GM12865 (cell line): ENCODE measurements around the gene TMEM151A.

Experiments used
- DNase-seq: peaks from one replicate; pipeline ENCODE4 v3.0.0; 2010; ENCODE audit warnings: low read depth
- H3K4me3 ChIP-seq: 2 replicates; pipeline ENCODE4 v1.5.1; 2011; ENCODE audit warnings: mild to moderate bottlenecking, low read depth, low read length, control low read depth
- TF ChIP-seq, protein P1 (sequence below): IDR thresholded peaks from 2 replicates; pipeline ENCODE4 v1.5.1; 2011; ENCODE audit warnings: low read length, control low read depth, low read depth, inconsistent platforms; ENCODE audit not compliant: insufficient read depth; ENCODE audit errors: missing control alignments

TMEM151A gene

DNA sequence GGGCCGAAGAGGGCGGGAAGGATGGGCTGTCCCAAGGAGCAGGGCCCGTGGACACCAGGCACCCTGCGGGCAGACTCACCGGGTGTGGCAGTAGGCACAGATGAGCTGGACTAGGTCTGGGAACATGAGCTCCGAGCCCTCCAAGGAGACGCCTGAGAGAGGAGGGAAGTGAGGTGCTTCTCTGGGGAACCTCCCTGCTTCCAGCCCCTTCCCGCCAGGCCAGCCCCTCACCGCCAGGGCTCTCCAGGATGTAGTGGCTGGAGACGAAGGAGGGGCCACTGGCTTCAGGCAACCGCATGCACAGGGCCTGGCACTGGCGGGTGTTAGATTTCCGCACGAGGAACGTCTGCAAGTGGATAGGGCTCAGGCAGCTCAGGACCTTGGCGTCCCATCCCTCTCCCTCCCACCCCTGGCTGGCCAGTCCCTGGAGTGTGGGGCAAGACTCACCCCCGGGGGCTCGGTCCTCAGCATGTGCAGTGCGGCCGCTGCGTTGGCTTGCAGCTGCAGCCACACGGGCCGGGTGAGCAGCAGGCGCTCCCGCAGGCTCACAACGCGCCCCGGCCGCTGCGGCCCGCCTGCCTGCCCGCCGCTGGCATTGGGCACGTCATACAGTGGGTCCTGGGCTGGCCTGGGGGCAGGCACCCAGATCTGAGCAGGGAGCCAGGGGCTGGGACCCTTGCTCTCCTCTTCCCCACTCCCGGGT, 44.0 kb downstream of the TMEM151A start:
- no peak overlapping the region for H3K4me3 ChIP-seq
- TF ChIP-seq, protein P1, sequence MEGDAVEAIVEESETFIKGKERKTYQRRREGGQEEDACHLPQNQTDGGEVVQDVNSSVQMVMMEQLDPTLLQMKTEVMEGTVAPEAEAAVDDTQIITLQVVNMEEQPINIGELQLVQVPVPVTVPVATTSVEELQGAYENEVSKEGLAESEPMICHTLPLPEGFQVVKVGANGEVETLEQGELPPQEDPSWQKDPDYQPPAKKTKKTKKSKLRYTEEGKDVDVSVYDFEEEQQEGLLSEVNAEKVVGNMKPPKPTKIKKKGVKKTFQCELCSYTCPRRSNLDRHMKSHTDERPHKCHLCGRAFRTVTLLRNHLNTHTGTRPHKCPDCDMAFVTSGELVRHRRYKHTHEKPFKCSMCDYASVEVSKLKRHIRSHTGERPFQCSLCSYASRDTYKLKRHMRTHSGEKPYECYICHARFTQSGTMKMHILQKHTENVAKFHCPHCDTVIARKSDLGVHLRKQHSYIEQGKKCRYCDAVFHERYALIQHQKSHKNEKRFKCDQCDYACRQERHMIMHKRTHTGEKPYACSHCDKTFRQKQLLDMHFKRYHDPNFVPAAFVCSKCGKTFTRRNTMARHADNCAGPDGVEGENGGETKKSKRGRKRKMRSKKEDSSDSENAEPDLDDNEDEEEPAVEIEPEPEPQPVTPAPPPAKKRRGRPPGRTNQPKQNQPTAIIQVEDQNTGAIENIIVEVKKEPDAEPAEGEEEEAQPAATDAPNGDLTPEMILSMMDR: no peak
- no peak for DNase-seq

DNA sequence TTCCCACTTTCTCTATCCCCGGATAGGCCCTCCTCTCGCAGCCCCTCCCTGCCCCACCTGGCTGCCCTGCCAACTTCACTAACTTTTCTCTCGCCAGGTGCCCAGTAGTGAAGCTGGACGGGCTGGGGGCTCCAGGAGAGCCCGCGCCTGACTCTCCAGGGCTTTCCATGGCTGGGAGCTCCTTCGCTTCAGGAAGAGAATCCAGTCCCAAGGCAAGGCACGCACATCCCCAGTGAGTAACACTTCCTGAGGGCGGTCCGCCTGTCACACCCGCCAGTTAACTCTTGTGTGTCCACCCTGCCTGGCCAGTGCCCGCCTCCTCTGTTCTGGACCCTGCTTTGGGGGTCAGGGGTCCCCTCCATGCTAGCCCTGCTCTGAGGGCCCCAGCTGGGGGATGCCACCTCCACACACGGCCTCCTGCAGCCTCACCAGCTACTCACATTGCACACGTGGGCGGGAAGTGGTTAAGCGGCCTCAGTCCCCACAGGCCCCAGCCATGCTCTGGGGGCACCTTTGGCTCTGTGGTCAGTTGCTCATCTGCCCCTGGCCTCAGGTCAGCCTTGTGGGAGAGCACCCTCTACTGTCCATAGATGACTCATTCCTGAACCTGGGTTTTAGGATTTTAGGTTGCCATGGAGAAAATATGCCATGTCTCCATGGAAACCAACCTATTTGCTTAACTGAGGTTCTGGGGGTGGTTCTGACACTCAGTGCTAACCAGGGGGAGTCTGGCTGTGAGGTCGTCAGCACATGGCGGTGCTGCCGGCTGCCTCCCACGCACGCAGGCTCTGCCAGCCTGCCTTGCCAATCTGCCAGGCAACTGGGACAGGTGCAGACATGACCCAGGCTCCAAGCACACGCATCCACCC, 44.8 kb downstream of the TMEM151A start, which contains the start of gene RIN1:
Gene RIN1, minus strand, starts transcription at position 201 of the 869 bp plus-strand sequence. Its CDS starts 32 bp downstream, at position 169.
- TF ChIP-seq, protein P1: no peak
- no peak within 1 kb of the TSS for H3K4me3 ChIP-seq
- DNase-seq: peak; percentile 89

DNA sequence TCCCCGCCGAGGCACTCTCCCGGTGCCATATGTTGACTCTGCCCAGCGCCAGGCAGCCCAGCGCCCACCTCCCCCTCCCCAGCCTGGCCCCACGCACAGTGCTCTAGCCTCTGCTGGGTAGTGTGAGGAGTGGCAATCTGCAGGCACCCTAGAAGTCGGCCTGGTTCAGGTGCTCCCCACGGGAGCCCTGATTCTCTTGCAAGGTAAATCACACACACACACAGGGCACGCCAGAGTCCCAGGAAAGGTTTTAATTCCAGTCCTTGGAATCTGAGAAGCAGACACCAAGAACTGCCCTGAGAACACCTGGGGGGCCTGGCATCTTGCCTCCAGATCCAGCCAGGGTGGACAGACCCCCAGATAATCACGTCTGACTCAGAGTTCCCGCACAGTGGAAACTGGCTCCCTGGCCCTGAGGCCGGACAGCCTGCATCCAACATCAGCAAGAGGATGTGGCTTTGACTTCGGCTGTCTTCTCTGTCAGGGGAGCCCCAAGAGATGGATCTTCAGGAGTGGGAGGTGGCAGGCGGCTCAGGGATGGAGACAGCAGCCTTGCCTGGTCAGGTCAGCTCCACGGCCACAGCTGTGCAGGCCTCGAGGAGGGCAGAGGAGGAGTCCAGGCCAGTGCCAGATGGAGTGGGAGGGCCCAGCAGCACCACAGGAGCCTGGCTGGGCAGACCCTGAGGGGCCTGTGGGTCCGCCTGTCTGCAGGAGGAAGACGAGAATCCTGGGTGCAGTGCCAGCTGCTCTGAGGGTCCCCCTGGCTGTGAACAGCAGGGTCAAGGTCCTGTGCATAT, 45.6 kb downstream of the TMEM151A start:
- TF ChIP-seq, protein P1: no peak
- no peak overlapping the region for H3K4me3 ChIP-seq
- no peak for DNase-seq

DNA sequence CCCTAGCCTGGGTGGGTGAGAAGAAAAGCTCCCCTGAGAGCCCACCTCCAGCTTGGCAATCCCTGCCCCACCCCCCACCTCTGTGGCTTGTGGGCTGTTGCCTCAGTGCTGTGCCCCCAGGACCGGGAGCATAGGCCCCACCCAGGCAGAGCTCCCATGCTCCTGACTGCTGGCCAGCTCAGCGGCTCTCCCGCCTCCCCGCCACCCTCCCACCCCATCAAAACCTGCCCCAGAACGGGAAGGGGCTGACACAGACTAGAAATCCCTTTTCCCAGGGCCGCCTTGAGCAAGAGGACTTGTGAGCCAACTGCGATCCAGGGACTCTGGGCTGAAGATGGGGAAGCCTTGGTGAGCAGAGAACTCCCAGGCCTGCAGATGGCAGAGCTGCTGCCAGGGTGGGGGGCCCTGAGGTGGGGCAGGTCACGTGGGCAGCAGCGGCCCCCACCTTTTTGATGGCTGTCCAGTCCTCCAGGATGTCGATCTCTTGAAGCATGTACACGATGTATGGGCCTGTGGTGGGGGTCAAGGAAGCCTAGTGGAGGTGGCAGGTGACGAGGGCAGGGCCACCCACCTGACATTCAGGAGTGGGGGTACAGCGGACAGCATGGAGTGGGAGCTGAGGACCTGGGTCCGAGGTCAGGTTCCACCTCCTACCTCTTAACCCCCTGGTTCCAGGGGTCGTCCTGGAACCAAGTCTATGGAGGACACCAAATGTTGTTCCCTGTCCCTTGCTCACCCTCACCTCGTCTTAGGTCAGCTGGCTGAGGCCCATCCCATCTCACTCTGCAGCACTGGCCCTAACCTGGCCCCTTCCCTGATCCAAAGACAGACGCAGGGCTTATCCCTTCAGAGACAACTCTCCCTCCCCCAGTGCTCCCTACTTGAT, 46.8 kb downstream of the TMEM151A start:
- TF ChIP-seq, protein P1: no peak
- no peak for DNase-seq
- H3K4me3 ChIP-seq: no peak overlapping the region

DNA sequence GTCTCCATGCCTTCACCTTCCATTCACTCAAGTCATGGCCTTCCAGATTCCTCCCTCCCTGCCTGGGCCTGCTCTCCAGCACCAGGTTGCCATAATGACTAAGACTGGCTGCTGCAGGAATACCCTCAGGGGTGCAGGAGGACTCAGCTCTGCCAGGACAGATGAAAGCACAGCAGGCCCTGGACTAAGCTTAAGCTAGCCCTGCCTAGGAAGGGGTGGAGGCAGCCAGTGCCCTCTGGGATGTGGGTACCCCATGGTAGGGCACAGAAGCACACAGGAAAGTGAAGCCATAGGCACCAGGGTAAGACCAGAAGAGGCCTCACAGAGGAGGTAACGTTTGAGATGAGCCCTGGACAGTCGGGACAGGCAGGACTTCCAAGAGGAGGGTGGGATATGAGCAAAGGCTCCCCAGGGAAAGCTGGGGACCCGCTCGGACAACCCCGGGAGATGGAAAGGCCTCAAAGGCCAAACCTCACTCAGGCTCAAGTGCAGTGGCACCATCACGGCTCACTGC, 47.5 kb downstream of the TMEM151A start:
- TF ChIP-seq, protein P1: no peak
- DNase-seq: no peak
- H3K4me3 ChIP-seq: no peak overlapping the region
